GM13977 (cell line): ENCODE data around the gene CABYR.

ENCODE experiments used
- DNase-seq: peaks from one replicate; pipeline ENCODE4 v3.0.0; 2012; ENCODE audit warnings: low spot score
- in situ Hi-C: fragments of 300-500 bp; cut with MboI; formaldehyde crosslinking; loops from one replicate; pipeline ENCODE4 v1.12.0; 2022; ENCODE audit warnings: low sequenced_read_pairs, low pct_unique_long_range_greater_than_20kb, mixed read lengths, inconsistent platforms; ENCODE audit not compliant: unreplicated experiment
- TF ChIP-seq, protein P1 (sequence below): IDR thresholded peaks from 2 replicates; pipeline ENCODE4 v1.5.1; 2012; ENCODE audit warnings: mild to moderate bottlenecking, control low read depth; ENCODE audit not compliant: insufficient read depth; ENCODE audit errors: extremely low read depth, missing control alignments

Gene CABYR

DNA sequence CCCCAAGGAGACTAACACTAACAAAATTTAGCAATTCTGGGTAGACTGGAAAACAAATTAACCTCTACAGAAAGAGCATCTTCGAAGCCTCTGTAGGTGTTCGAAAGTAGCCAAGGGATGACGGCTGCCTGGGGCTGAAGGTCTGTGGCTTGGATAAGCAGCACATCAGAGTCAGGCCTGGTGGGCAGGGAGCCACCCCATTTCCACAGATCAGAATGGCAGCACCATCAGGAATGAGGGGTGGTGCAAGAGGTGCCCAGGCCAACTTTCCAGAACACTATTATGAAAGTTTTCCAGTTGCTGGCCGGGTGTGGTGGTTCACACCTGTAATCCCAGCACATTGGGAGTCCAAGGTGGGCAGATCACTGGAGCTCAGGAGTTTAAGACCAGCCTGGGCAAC is 57.9 kb downstream of the CABYR start:
- in situ Hi-C loops, result no loop called here
- no peak for DNase-seq
- TF ChIP-seq, protein P1, sequence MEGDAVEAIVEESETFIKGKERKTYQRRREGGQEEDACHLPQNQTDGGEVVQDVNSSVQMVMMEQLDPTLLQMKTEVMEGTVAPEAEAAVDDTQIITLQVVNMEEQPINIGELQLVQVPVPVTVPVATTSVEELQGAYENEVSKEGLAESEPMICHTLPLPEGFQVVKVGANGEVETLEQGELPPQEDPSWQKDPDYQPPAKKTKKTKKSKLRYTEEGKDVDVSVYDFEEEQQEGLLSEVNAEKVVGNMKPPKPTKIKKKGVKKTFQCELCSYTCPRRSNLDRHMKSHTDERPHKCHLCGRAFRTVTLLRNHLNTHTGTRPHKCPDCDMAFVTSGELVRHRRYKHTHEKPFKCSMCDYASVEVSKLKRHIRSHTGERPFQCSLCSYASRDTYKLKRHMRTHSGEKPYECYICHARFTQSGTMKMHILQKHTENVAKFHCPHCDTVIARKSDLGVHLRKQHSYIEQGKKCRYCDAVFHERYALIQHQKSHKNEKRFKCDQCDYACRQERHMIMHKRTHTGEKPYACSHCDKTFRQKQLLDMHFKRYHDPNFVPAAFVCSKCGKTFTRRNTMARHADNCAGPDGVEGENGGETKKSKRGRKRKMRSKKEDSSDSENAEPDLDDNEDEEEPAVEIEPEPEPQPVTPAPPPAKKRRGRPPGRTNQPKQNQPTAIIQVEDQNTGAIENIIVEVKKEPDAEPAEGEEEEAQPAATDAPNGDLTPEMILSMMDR, result no peak

GRCh38 chr18:24197412-24197811 is 58.5 kb downstream of the CABYR start:
- no peak for DNase-seq
- TF ChIP-seq, protein P1, result no peak
- in situ Hi-C loops, result no loop called here

- no peak for DNase-seq
- in situ Hi-C loops, result no loop called here
Observed at GRCh38 chr18:24198461-24198860, 59.6 kb downstream of the CABYR start.

GRCh38 chr18:24199372-24199962 is 60.6 kb downstream of the CABYR start:
- TF ChIP-seq, protein P1, result no peak
- DNase-seq, result no peak
- in situ Hi-C loops, result no loop called here

More at GRCh38 chr18:24198461-24198860, 59.6 kb downstream of the CABYR start:
- TF ChIP-seq, protein P1, result no peak

DNA sequence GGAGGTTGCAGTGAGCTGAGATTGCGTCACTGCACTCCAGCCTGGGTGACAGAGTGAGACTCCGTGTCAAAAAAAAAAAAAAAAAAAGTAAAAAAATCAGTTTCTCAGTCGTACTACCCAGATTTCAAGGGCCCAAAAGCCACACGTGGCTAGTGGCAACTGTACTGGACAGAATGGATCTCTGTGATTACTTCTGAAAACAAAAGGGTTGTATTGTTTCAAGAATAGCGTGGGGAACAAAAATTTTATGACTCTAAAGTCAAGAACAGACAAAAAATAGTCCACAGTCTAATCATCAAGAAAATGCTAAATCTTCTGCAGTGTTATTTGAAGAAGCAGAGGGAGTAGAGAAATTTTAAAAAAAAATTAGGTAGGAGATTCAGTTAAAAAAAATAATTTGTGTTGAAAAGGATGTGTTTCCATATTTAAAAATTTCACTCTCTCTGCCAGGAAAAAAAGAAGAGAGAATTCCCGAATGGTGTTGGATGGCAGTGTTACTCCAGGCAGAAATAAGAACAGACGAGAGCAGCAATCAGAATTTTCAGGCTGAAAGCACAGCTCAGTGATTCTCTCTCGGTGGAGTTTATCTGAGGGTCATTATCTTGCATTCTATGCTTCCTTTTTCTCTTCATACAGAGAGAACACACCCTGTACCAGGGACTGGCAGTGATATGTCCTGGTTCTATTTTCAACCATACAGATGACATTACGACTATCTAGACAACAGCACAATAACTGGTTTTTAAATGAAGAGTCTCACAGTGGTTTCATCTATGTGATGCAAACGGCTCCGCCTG is 61.8 kb downstream of the CABYR start:
- in situ Hi-C loops, result no loop called here

More for the DNA sequence above, 61.8 kb downstream of the CABYR start:
- TF ChIP-seq, protein P1, result no peak
- DNase-seq, result no peak
